H1 (cell line): ENCODE measurements around the gene MYO5B. TPM values are rescaled to one million over a fixed set of nuclear protein-coding genes. Genes with fewer than 3 reads are reported as not detected.

Experiments
- CTCF ChIA-PET: fragments of 300-600 bp; sonication (Branson Sonifier 250); formaldehyde crosslinking; loops from one replicate; lab custom pipeline; 2021; ENCODE audit not compliant: partially characterized antibody; lab: Charles Lee
- POLR2A ChIA-PET: fragments of 300-600 bp; sonication (Branson Sonifier 250); formaldehyde crosslinking; loops from one replicate; lab custom pipeline; 2021; ENCODE audit warnings: inconsistent platforms; ENCODE audit not compliant: partially characterized antibody; lab: Charles Lee
- DNase-seq, 2 experiments: peaks; one replicate each; pipeline versions ENCODE4 v3.0.0 to v3.0.0-alpha.2; 2010 to 2022; ENCODE audit warnings: low spot score in 2 of 2, low read depth in 1 of 2, mixed read lengths in 1 of 2
- FAIRE-seq: peaks from 2 replicates; lab custom pipeline; 2011; peaks lifted over from hg19 to GRCh38; lab: Jason Lieb, UNC
- H2AFZ ChIP-seq: 2 replicates; pipeline ENCODE4 v1.8.1; 2012; ENCODE audit warnings: low read length, inconsistent platforms
- H2AK5ac ChIP-seq: 2 replicates; pipeline ENCODE4 v1.6.1; 2013; ENCODE audit warnings: low read depth, low read length
- H2BK120ac ChIP-seq: replicated peaks from 2 replicates; pipeline ENCODE3; 2013; ENCODE audit warnings: low read depth, low read length, inconsistent platforms
- H2BK12ac ChIP-seq: 2 replicates; pipeline ENCODE4 v1.6.1; 2013; ENCODE audit warnings: low read depth, low read length
- H2BK15ac ChIP-seq: 2 replicates; pipeline ENCODE4 v1.6.1; 2013; ENCODE audit warnings: low read length
- H2BK20ac ChIP-seq: 2 replicates; pipeline ENCODE4 v1.6.1; 2013; ENCODE audit warnings: low read length
- H2BK5ac ChIP-seq: 2 replicates; pipeline ENCODE4 v1.6.1; 2013; ENCODE audit warnings: low read depth, low read length
- H3K14ac ChIP-seq: 2 replicates; pipeline ENCODE4 v1.6.1; 2013; ENCODE audit warnings: inconsistent platforms; ENCODE audit not compliant: insufficient read length
- H3K18ac ChIP-seq: 2 replicates; pipeline ENCODE4 v1.6.1; 2013; ENCODE audit warnings: low read length; ENCODE audit errors: extremely low read depth
- H3K23ac ChIP-seq: 2 replicates; pipeline ENCODE4 v1.6.1; 2013; ENCODE audit warnings: inconsistent platforms; ENCODE audit not compliant: insufficient read length
- H3K23me2 ChIP-seq: 2 replicates; pipeline ENCODE4 v1.6.1; 2013; ENCODE audit warnings: low read depth, low read length
- H3K27ac ChIP-seq: 2 replicates; pipeline ENCODE4 v1.6.1; 2011; ENCODE audit warnings: low read depth, low read length, inconsistent platforms
- H3K27me3 ChIP-seq, 4 experiments: replicated peaks in 1 of 4; 1 replicate in 1 of 4; 2 replicates in 3 of 4; pipeline versions ENCODE4 v1.6.1 to v1.8.1; 2011 to 2013; ENCODE audit warnings: low read length in 3 of 4, mild to moderate bottlenecking in 3 of 4, inconsistent platforms in 2 of 4, mixed read lengths in 2 of 4, moderate library complexity in 1 of 4; ENCODE audit not compliant: control insufficient read depth in 3 of 4, insufficient read depth in 3 of 4; ENCODE audit errors: extremely low read depth in 1 of 4
- H3K36me3 ChIP-seq, 4 experiments: 2 replicates each; pipeline versions ENCODE4 v1.6.1 to v1.8.1; 2011 to 2013; ENCODE audit warnings: mild to moderate bottlenecking in 4 of 4, low read length in 3 of 4, moderate library complexity in 2 of 4, control low read depth in 1 of 4, inconsistent platforms in 1 of 4; ENCODE audit not compliant: insufficient read depth in 4 of 4, control insufficient read depth in 2 of 4
- H3K4ac ChIP-seq: replicated peaks from 2 replicates; pipeline ENCODE3; 2013; ENCODE audit warnings: low read length, low read depth, mixed read lengths, inconsistent platforms; ENCODE audit not compliant: insufficient read length
- H3K4me1 ChIP-seq, 4 experiments: replicated peaks in 1 of 4; 1 replicate in 1 of 4; 2 replicates in 3 of 4; pipeline versions ENCODE4 v1.6.1 to v1.8.1; 2011 to 2013; ENCODE audit warnings: low read length in 3 of 4, inconsistent platforms in 2 of 4, mixed read lengths in 1 of 4; ENCODE audit not compliant: insufficient read depth in 4 of 4, control insufficient read depth in 3 of 4
- H3K4me2 ChIP-seq, 2 experiments: 2 replicates each; pipeline versions ENCODE4 v1.6.1 to v1.8.1; 2011 to 2013; ENCODE audit warnings: low read depth in 2 of 2, low read length in 2 of 2, control low read depth in 1 of 2, inconsistent platforms in 1 of 2, mild to moderate bottlenecking in 1 of 2; ENCODE audit not compliant: insufficient read depth in 1 of 2
- H3K4me3 ChIP-seq, 4 experiments: fragments of 200-600, 300-600 bp in 1 of 4; sonication (generic), shearing (Covaris generic), sonication (Bioruptor Twin) in 1 of 4; 2 replicates each; pipeline versions ENCODE4 v1.5.1 to v1.8.1; 2011 to 2016; ENCODE audit warnings: low read length in 4 of 4, low read depth in 3 of 4, control low read depth in 2 of 4, inconsistent platforms in 2 of 4, mild to moderate bottlenecking in 2 of 4, mixed read lengths in 1 of 4, moderate library complexity in 1 of 4; ENCODE audit not compliant: insufficient read depth in 2 of 4; ENCODE audit errors: extremely low read depth in 1 of 4
- H3K56ac ChIP-seq: replicated peaks from 2 replicates; pipeline ENCODE3; 2013; ENCODE audit warnings: low read depth, mild to moderate bottlenecking, mixed read lengths, low read length, inconsistent platforms; ENCODE audit not compliant: insufficient read length
- H3K79me1 ChIP-seq: 2 replicates; pipeline ENCODE4 v1.6.1; 2013; ENCODE audit warnings: low read depth, low read length, control low read depth
- H3K79me2 ChIP-seq, 2 experiments: 2 replicates each; pipeline versions ENCODE4 v1.6.1 to v1.8.1; 2012 to 2013; ENCODE audit warnings: low read length in 2 of 2, mild to moderate bottlenecking in 2 of 2, inconsistent platforms in 1 of 2; ENCODE audit not compliant: insufficient read depth in 2 of 2, control insufficient read depth in 1 of 2
- H3K9ac ChIP-seq, 4 experiments: replicated peaks in 1 of 4; 1 replicate in 1 of 4; 2 replicates in 3 of 4; pipeline versions ENCODE4 v1.6.1 to v1.8.1; 2011 to 2013; ENCODE audit warnings: low read depth in 3 of 4, low read length in 3 of 4, control low read depth in 2 of 4, mild to moderate bottlenecking in 2 of 4, moderate library complexity in 2 of 4, inconsistent platforms in 1 of 4; ENCODE audit errors: extremely low read depth in 1 of 4
- H3K9me3 ChIP-seq, 2 experiments: 2 replicates each; pipeline versions ENCODE4 v1.6.1 to v1.8.1; 2012 to 2013; ENCODE audit warnings: mild to moderate bottlenecking in 2 of 2, moderate library complexity in 2 of 2, control low read depth in 1 of 2, inconsistent platforms in 1 of 2, low read depth in 1 of 2, low read length in 1 of 2, mixed read lengths in 1 of 2; ENCODE audit not compliant: insufficient read depth in 2 of 2
- H4K20me1 ChIP-seq, 2 experiments: replicated peaks in 1 of 2; 2 replicates each; pipeline versions ENCODE3 to v1.8.1; 2011 to 2013; ENCODE audit warnings: inconsistent platforms in 2 of 2, low read length in 2 of 2, mild to moderate bottlenecking in 1 of 2; ENCODE audit not compliant: insufficient read depth in 2 of 2, control insufficient read depth in 1 of 2
- H4K5ac ChIP-seq: 2 replicates; pipeline ENCODE4 v1.6.1; 2013; ENCODE audit warnings: low read length, low read depth, mixed read lengths, inconsistent platforms; ENCODE audit not compliant: insufficient read length
- H4K8ac ChIP-seq: 2 replicates; pipeline ENCODE4 v1.8.0; 2013; ENCODE audit warnings: mild to moderate bottlenecking, moderate library complexity, low read length, inconsistent platforms; ENCODE audit not compliant: insufficient read depth; ENCODE audit errors: extremely low read depth
- H4K91ac ChIP-seq: replicated peaks from 2 replicates; pipeline ENCODE3; 2013; ENCODE audit warnings: low read length, mixed read lengths, inconsistent platforms; ENCODE audit not compliant: insufficient read length
- RFX5 ChIP-seq: IDR thresholded peaks from 2 replicates; pipeline ENCODE4 v1.6.1; 2011; ENCODE audit warnings: low read depth, low read length, improper control_type of control experiment, borderline replicate concordance
- WGBS, 2 experiments: shearing (Covaris generic) in 1 of 2; methylation state at CpG; one replicate each; pipeline versions ENCODE4 v1.1.6 to v1.1.7; 2013 to 2015; ENCODE audit warnings: low lambda C conversion rate in 2 of 2, mixed read lengths in 2 of 2, inconsistent platforms in 1 of 2, low coverage in 1 of 2, missing lambda C conversion rate in 1 of 2; ENCODE audit not compliant: insufficient replicate concordance in 2 of 2, insufficient coverage in 1 of 2, insufficient read length in 1 of 2; ENCODE audit errors: extremely low coverage in 1 of 2, missing lambda C conversion rate in 1 of 2; 5-methylcytosine and 5-hydroxymethylcytosine counted together
- polyA plus RNA-seq, 7 experiments: library from polyadenylated mRNA; depleted of rRNA in 3 of 7; stranded (reverse) in 5 of 7; unstranded in 2 of 7; fragments of >200 nt in 5 of 7; fragments of 200-250 nt in 2 of 7; gene quantifications; 1 replicate in 5 of 7; 2 replicates in 1 of 7; 4 replicates in 1 of 7; pipeline versions ENCODE4 v1.2.1 to v1.2.3, GENCODE V29; 2011 to 2013; ENCODE audit warnings: missing spikeins in 2 of 7, mixed read lengths in 2 of 7
- total RNA-seq: library from RNA; stranded (reverse); fragmentation: NEBNext Ultra II Directional; extraction: Animal tissue kit (Norgen Biotek cat#: 25700); gene quantifications from 2 replicates; pipeline ENCODE4 v1.2.1, GENCODE V29; 2021

Gene MYO5B
- total and polyA plus RNA-seq, 2 of the 8 experiments (the other 6 are each of a cell fraction or from before 2014, with no cell fraction given), result 6.4 to 7.7 TPM

DNA sequence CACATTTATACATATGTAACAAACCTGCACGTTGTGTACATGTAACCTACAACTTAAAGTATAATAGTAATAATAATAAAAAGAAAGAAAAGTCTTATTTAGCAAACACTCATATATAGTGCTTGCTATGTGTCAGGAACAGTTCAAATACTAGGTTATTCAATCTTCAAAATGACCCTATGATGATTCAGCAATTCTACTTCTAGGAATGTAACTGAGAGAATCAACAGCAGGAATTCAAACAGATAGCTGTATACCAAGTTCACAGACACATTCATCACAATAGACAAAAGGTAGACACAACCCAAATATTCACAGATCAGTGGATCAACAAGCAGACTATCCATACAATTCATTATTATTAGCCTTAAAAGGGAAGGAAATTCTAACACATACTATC, 69.5 kb downstream of the MYO5B start:
- no peak for TF ChIP-seq RFX5
- Histone ChIP-seq H3K79me2 (no peaks in the 10 kb centered on the region), H3K9ac (no peak overlapping the region), H2BK20ac (no peak overlapping the region), H4K5ac (no peak overlapping the region), H3K4ac (no peak overlapping the region), H4K8ac (no peak overlapping the region), H3K4me2 (no peak overlapping the region), H3K36me3 (no peaks in the 10 kb centered on the region), H2AK5ac (no peak overlapping the region), H3K14ac (no peak overlapping the region), H3K4me1 (peaks cover 3 to 10% (median 5%) of the 10 kb centered on the region in 4 experiments), H3K27me3 (no peaks in the 10 kb centered on the region; a peak in 1 of 7 replicates), H2BK15ac (no peak overlapping the region), H3K27ac (no peak overlapping the region), H3K4me3 (no peak overlapping the region), H4K91ac (no peak overlapping the region), H3K23me2 (no peaks in the 10 kb centered on the region), H2BK120ac (no peak overlapping the region), H2AFZ (no peak overlapping the region), H4K20me1 (no peaks in the 10 kb centered on the region), H3K23ac (no peak overlapping the region), H3K79me1 (no peaks in the 10 kb centered on the region), H3K18ac (no peak overlapping the region), H2BK5ac (no peak overlapping the region), H2BK12ac (no peak overlapping the region), H3K9me3 (no peaks in the 10 kb centered on the region), H3K56ac (no peak overlapping the region)
- WGBS, 2 experiments, result 80% methylated on average over 1 of the region's 1 CpG; no CpG with 5 or more reads in 1 of the 2 experiments
- CTCF ChIA-PET, result no interaction called here
- POLR2A ChIA-PET, result no interaction called here
- DNase-seq (no peak), FAIRE-seq (no peak)
